Ectodermal cell (in vitro differentiated cells): ENCODE data around the gene TRIM67.
"Not testable (repeated sequence)": the region's sequence is repeated elsewhere in the genome, so short reads cannot be mapped to it uniquely, and the experiment has no call there.

Experiments
- H3K27ac ChIP-seq: 2 replicates; pipeline ENCODE4 v1.7.0; 2013; ENCODE audit warnings: mild to moderate bottlenecking, low read depth, low read length; ENCODE audit not compliant: insufficient read depth, poor library complexity, severe bottlenecking
- H3K27me3 ChIP-seq: 2 replicates; pipeline ENCODE4 v1.7.0; 2013; ENCODE audit warnings: mild to moderate bottlenecking, low read length; ENCODE audit not compliant: insufficient read depth, control insufficient read depth, poor library complexity, severe bottlenecking
- H3K36me3 ChIP-seq: one replicate; pipeline ENCODE4 v1.7.0; 2013; ENCODE audit warnings: low read length; ENCODE audit not compliant: control insufficient read depth, insufficient read depth
- H3K4me1 ChIP-seq: one replicate; pipeline ENCODE4 v1.7.0; 2013; ENCODE audit warnings: low read length; ENCODE audit not compliant: control insufficient read depth, insufficient read depth
- H3K4me3 ChIP-seq: 2 replicates; pipeline ENCODE4 v1.7.0; 2013; ENCODE audit warnings: low read depth, low read length, control low read depth; ENCODE audit not compliant: insufficient read depth
- H3K9me3 ChIP-seq: 2 replicates; pipeline ENCODE4 v1.7.0; 2013; ENCODE audit warnings: mild to moderate bottlenecking, low read length, moderate library complexity; ENCODE audit not compliant: control insufficient read depth
- WGBS, 2 experiments: methylation state at CpG; one replicate each; pipeline ENCODE4 v1.1.7; 2013; ENCODE audit warnings: missing lambda C conversion rate in 2 of 2; 5-methylcytosine and 5-hydroxymethylcytosine counted together

TRIM67 gene

DNA sequence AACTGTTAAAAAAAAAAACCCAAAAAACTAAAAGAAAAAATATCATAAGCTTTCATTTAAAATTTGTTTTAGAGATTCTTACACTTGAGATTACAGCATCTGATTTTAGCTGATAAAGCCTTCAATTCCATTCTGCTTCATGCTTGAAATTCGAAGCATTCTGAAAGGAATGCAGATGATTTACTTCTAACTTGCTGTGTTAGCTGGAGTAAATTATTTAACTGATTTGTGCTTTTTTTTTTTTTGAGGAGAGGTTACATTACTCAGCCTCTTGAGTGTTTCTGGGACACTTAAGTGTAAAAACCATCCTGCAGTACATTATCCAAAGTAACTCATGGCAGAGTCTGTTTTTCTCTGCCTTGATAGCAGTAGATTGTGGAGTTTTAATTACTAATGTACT lies 4.5 kb upstream of the TRIM67 start:
- Histone ChIP-seq H3K4me1 (no peaks in the 10 kb centered on the region), H3K27ac (no peak overlapping the region), H3K36me3 (no peaks in the 10 kb centered on the region), H3K9me3 (peaks cover 2% of the 10 kb centered on the region), H3K27me3 (peaks cover 42% of the 10 kb centered on the region), H3K4me3 (no peak overlapping the region)
- 85 to 92% methylated on average over 1 of the region's 1 CpG for WGBS, 2 experiments

DNA sequence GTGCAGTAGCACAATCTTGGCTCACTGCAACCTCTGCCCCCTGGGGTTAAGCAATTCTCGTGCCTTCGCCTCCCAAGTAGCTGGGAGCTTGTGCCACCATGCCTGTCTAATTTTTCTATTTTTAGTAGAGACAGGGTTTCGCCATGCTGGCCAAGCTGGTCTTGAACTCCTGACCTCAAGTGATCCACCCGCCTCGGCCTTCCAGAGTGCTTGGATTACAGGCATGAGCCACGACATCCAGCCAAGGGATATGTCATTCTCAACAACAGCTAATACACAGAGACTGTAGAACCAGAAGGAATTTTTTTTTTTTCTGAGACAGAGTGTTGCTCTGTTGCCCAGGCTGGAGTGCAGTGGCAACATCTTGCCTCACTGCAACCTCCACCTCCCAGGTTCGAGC lies 3.7 kb upstream of the TRIM67 start:
- peaks cover 51% of the 10 kb centered on the region for H3K27me3 ChIP-seq
- H3K4me1 ChIP-seq, H3K27ac ChIP-seq, H3K4me3 ChIP-seq, H3K36me3 ChIP-seq, H3K9me3 ChIP-seq: not testable (repeated sequence)
- WGBS, 2 experiments, result 86 to 88% methylated on average over 7 of the region's 7 CpGs

- peaks cover 63% of the 10 kb centered on the region for H3K27me3 ChIP-seq
- no peaks in the 10 kb centered on the region for H3K36me3 ChIP-seq
- no peak overlapping the region for H3K27ac ChIP-seq
- H3K4me3 ChIP-seq, result no peak overlapping the region
- no peaks in the 10 kb centered on the region for H3K4me1 ChIP-seq
- H3K9me3 ChIP-seq, result no peaks in the 10 kb centered on the region
- WGBS, 2 experiments, result 77 to 84% methylated on average over 6 of the region's 6 CpGs
These were observed 2.5 kb upstream of the TRIM67 start for GRCh38 chr1:231159202-231159962.

DNA sequence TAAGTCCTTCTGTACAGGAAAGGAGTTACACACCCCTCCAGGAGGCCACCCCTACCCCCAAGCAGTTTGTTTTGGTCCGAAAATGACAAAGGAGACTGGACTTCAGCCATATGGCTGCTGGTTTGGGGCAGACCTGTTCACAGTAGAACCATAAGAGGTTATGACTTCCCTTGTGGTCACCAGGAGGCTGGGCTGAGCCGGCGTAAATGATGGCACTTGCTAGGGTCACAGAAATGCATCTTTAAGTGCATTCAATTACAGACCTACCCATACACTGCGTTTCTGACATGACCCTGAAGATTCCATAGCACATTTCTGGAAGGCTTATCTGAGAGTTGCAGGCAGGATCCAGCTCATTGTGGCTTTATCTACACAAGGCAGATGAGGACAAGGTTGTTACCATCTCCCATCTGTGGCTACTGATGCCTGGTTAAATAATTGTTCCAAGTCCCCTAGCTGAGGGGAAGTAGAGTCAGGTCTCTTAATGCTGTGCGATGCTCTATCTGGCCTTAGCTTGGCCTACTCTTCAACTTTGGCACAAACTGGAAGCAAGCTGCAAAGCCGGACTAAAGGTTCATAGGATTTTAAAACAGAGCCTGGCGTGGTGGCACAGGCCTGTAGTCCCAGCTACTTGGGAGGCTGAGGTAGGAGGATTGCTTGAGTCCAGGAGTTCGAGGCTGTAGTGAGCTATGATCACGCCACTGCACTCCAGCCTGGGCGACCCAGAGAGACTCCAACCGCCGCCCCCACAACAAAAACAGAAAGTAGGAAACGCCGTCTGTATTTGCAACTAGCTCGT lies 1.7 kb upstream of the TRIM67 start:
- WGBS, 2 experiments, result 78 to 81% methylated on average over 15 of the region's 15 CpGs
- Histone ChIP-seq H3K4me3 (no peak overlapping the region), H3K9me3 (no peaks in the 10 kb centered on the region), H3K27ac (no peak overlapping the region), H3K4me1 (no peaks in the 10 kb centered on the region), H3K36me3 (no peaks in the 10 kb centered on the region), H3K27me3 (peaks cover 71% of the 10 kb centered on the region)

DNA sequence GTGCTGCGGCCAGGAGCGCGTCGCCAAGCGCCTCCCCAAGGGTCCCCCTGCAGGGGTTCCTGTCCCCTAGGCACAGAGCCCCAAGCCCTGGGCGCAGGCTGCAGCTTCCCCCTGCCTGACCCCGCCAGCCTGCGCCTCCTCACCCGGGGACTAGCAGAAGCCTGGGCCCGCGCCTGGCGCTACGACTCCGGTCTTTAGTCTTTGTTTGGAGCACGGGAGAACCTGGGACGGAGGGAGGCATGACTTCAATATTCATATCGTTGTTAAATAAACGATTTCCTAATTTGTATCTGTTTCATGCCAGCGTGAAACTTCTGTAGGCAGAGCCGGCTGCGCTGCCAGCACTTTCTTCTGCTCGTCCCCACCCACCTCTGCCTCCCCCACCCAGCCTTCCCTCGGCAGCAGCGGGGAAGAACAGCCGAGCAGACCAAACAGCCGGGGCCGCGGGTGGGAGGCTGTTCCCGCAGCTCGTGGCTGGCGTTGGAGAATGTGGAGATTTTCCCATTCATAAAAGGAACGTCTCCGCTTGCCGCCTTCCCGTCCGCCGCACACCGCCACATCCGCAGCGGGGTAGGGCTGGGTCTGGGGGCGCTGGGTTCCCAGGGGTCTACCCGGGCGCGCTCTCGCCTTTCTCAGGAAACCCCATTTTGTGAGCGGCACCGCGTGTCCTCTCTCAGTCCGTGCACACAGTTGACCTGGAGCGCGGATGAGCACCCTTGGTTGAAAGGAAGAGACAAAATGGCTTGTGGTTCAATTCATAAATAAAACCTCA lies 777 bp upstream of the TRIM67 start:
- peak overlapping the region; percentile 27 for H3K4me3 ChIP-seq
- peaks cover 80% of the 10 kb centered on the region for H3K27me3 ChIP-seq
- H3K4me1 ChIP-seq, result no peaks in the 10 kb centered on the region
- H3K9me3 ChIP-seq, result no peaks in the 10 kb centered on the region
- no peak overlapping the region for H3K27ac ChIP-seq
- H3K36me3 ChIP-seq, result no peaks in the 10 kb centered on the region
- 3% methylated on average over 51 of the region's 51 CpGs for WGBS, 2 experiments

DNA sequence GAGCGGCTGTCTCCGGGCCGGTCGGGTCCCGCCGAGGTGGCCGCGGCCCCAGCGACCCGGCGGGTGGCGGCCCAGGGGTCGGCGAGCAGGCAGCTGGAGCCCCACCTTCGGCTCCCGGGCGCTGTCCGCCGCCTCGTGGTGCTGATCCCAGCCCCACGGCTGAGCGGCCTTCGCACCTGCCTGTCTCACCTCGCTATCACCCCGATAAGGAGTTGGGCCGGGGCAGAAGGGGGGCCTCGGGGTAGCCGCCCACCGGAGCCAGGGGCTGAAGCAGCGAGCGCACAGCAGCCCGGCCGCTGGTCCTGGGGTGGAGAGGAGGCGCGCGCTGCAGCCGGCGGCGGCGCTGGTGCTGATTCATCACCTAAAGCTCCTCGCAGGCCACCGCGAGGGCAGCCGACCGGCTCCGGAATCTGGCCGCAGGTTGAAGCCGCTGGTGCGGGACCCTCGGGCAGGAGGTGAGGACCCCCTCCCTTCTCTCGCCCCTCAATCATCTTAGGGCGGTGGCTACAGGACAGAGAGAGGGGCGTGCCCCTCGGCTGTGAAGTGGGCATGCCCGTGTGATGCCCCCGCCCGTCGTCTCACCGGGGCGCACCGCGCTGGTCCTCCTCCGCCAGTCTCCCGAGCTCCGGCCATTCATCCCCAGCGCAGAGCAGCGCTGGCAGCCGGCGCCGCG lies 575 bp downstream of the TRIM67 start:
- peak overlapping the region; percentile 36 for H3K4me3 ChIP-seq
- H3K36me3 ChIP-seq, result no peaks in the 10 kb centered on the region
- no peak overlapping the region for H3K27ac ChIP-seq
- WGBS, 2 experiments, result 1% methylated on average over 71 of the region's 71 CpGs
- peaks cover 89% of the 10 kb centered on the region for H3K27me3 ChIP-seq
- H3K4me1 ChIP-seq, result no peaks in the 10 kb centered on the region
- no peaks in the 10 kb centered on the region for H3K9me3 ChIP-seq

- Histone ChIP-seq H3K27ac (no peak overlapping the region), H3K4me1 (no peaks in the 10 kb centered on the region), H3K4me3 (peak overlapping the region; percentile 36), H3K27me3 (peaks cover 87% of the 10 kb centered on the region), H3K36me3 (no peaks in the 10 kb centered on the region), H3K9me3 (no peaks in the 10 kb centered on the region)
- WGBS, 2 experiments, result 22 to 26% methylated on average over 97 of the region's 97 CpGs
These were observed 1.3 kb downstream of the TRIM67 start for GRCh38 chr1:231162970-231163829.

GRCh38 chr1:231163830-231164427 lies 2.1 kb downstream of the TRIM67 start:
- Histone ChIP-seq H3K27ac (no peak overlapping the region), H3K4me3 (no peak overlapping the region), H3K27me3 (peaks cover 82% of the 10 kb centered on the region), H3K36me3 (no peaks in the 10 kb centered on the region), H3K9me3 (no peaks in the 10 kb centered on the region), H3K4me1 (no peaks in the 10 kb centered on the region)
- WGBS, 2 experiments, result 44 to 50% methylated on average over 23 of the region's 23 CpGs

GRCh38 chr1:231165371-231165770 lies 3.5 kb downstream of the TRIM67 start:
- Histone ChIP-seq H3K36me3 (no peaks in the 10 kb centered on the region), H3K4me1 (no peaks in the 10 kb centered on the region), H3K27ac (no peak overlapping the region), H3K4me3 (no peak overlapping the region), H3K9me3 (no peaks in the 10 kb centered on the region), H3K27me3 (peaks cover 67% of the 10 kb centered on the region)
- 100% methylated on average over 1 of the region's 1 CpG; no CpG with 5 or more reads in 1 of the 2 experiments for WGBS, 2 experiments
